Breast epithelium (tissue), 4 donors: Measurements from ENCODE around the gene B4GALNT4. TPM values are rescaled to one million over a fixed set of nuclear protein-coding genes. Genes with fewer than 3 reads are reported as not detected.

Experiments
- DNase-seq, 2 donors: peaks; one replicate each; pipeline ENCODE4 v3.0.0-alpha.2; 2019; ENCODE audit warnings: low spot score in 2 of 2
- H3K27ac ChIP-seq, 2 donors: fragments of 200-600 bp; sonication (generic) in 1 of 2; one replicate each; pipeline ENCODE4 v1.5.1; 2016 to 2019; ENCODE audit warnings: mild to moderate bottlenecking in 1 of 2
- H3K27me3 ChIP-seq, 2 donors: fragments of 200-600 bp; sonication (generic) in 1 of 2; one replicate each; pipeline versions ENCODE4 v1.5.1 to v1.6.0; 2017 to 2019; ENCODE audit warnings: control low read depth in 1 of 2, mild to moderate bottlenecking in 1 of 2
- H3K36me3 ChIP-seq: fragments of 200-600 bp; one replicate; pipeline ENCODE4 v1.5.1; 2019
- H3K4me1 ChIP-seq, 2 donors: fragments of 200-600 bp; sonication (generic); one replicate each; pipeline ENCODE4 v1.5.1; 2016 to 2019; ENCODE audit warnings: control low read depth in 1 of 2
- H3K4me3 ChIP-seq, 3 donors: fragments of 200-600 bp; sonication (generic); 1 replicate in 2 of 3; 2 replicates in 1 of 3; pipeline ENCODE4 v1.5.1; 2016 to 2019; ENCODE audit warnings: mild to moderate bottlenecking in 3 of 3, moderate library complexity in 2 of 3
- H3K9me3 ChIP-seq, 2 donors: fragments of 200-600 bp; sonication (generic) in 1 of 2; one replicate each; pipeline ENCODE4 v1.5.1; 2016 to 2019; ENCODE audit warnings: control low read depth in 1 of 2
- POLR2A ChIP-seq: fragments of 450-650 bp; IDR thresholded peaks from one replicate; pipeline ENCODE4 v1.6.1; 2016; ENCODE audit warnings: antibody characterized with exemption, mild to moderate bottlenecking, moderate library complexity
- POLR2AphosphoS5 ChIP-seq, 3 donors: sonication (generic); formaldehyde crosslinking; IDR thresholded peaks; one replicate each; pipeline ENCODE4 v1.6.1; 2017; ENCODE audit warnings: antibody characterized with exemption in 3 of 3
- intact Hi-C: fragments of 100-400 bp; cut with DNase I; formaldehyde crosslinking; loops from one replicate; pipeline ENCODE4 v1.15.1; 2023; ENCODE audit warnings: low total_unique reads
- total RNA-seq, 3 donors: library from RNA; depleted of rRNA; stranded (reverse); fragments of >200 nt; gene quantifications; one replicate each; pipeline ENCODE4 v1.1.0, GENCODE V29; 2016
- TF ChIP-seq, protein P1 (sequence below), 3 donors: fragments of 450-650 bp; IDR thresholded peaks; one replicate each; pipeline ENCODE4 v1.5.1; 2016 to 2017; ENCODE audit warnings: antibody characterized with exemption in 3 of 3, mild to moderate bottlenecking in 3 of 3, moderate library complexity in 3 of 3

B4GALNT4 gene
- total RNA-seq, 3 donors from 2014 or later, result 0.48 to 11.3 (median 8.2) TPM

DNA sequence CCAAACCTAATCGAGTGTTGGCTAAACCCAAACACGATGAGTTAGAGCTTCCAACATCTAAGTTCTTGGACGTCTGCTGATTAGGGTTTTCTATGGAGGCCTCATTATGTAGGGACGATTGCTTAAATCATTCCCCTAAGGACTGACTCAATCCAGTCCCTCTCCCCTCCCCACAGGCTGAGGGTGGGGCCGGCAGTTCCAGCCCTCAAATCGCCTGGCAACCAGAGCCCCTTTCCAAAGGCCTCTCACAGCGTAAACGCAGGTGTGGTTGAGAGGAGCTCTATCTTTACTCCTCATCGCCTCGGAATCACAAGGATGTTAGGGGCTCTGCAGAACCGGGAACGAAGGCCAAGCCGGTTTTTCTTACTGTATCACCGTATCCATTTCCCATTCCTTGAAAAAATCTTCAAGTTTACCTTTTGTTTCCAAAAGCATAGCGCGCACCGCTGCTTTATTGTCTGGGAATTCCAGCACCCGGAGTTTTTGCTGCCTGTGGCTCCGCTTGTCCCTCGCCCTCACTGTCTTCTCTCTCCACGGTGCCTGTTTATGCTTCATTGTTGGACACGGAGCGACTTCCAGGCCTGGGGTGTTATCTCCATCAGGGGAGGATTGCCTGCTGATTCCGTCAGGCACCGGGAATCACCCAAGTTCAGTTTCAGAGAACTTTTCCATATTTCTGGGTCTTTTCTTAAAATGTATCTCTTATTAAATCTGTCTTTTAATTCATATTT is 34.9 kb upstream of the B4GALNT4 start:
- no peaks in the 10 kb centered on the region for H3K36me3 ChIP-seq
- H3K4me1 ChIP-seq, result no peaks in the 10 kb centered on the region
- no peaks in the 10 kb centered on the region for H3K27me3 ChIP-seq
- intact Hi-C loops, result no loop called here
- TF ChIP-seq POLR2A (no peak), POLR2AphosphoS5 (IDR thresholded peaks at IDR 0.05) (no peak)
- TF ChIP-seq, protein P1, sequence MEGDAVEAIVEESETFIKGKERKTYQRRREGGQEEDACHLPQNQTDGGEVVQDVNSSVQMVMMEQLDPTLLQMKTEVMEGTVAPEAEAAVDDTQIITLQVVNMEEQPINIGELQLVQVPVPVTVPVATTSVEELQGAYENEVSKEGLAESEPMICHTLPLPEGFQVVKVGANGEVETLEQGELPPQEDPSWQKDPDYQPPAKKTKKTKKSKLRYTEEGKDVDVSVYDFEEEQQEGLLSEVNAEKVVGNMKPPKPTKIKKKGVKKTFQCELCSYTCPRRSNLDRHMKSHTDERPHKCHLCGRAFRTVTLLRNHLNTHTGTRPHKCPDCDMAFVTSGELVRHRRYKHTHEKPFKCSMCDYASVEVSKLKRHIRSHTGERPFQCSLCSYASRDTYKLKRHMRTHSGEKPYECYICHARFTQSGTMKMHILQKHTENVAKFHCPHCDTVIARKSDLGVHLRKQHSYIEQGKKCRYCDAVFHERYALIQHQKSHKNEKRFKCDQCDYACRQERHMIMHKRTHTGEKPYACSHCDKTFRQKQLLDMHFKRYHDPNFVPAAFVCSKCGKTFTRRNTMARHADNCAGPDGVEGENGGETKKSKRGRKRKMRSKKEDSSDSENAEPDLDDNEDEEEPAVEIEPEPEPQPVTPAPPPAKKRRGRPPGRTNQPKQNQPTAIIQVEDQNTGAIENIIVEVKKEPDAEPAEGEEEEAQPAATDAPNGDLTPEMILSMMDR (IDR thresholded peaks at IDR 0.05), result no peak
- peak in 1 of 2 donors; percentile 24 for DNase-seq
- H3K9me3 ChIP-seq, result no peaks in the 10 kb centered on the region
- H3K4me3 ChIP-seq, result no peak overlapping the region
- peak overlapping the region in 1 of 2 donors; percentile 68 for H3K27ac ChIP-seq

DNA sequence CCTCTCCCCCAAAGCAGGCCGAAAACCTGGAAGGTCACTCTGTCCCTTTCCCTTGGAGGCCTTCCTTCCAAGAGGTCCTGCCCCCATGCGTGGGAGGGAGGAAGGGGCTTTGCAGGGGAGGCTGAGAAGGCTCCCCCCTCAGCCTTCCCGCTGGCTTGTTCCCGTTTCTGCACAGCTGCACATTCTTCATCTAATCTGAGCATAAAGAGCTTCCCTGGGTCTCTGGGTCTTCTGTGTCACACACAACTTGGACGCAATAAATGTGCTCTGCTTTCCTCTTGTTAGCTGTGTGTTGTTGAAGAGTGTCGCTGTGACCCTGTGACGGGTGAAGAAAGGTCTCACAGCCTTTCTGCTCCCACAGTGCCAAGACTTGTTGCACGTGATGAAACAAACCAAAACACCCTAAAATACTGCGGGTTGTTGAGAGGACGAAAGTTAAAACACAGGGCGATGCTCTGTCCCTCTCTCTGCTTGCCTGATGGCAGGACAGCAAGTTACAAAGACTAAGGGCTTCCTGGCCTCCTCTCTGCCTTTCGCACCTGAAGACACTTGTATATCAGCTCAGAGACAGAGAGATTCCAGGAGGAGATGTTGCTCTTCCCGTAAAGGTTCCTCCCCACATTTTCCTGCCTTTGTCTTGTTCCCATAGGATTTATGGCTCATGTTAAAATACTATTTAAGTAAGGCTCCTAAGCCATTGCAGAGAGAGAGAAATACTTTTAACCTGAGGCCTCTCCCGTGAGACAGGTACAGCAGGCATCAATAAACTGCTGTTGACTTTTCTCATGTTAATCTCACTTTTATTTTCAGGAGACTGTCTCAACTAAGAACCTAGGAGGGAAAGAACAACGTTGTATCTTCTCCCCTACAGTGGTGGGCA is 33.3 kb upstream of the B4GALNT4 start:
- H3K9me3 ChIP-seq, result no peaks in the 10 kb centered on the region
- no peaks in the 10 kb centered on the region for H3K4me1 ChIP-seq
- H3K27me3 ChIP-seq, result no peaks in the 10 kb centered on the region
- no peaks in the 10 kb centered on the region for H3K36me3 ChIP-seq
- peak overlapping the region; percentile 76 to 79 for H3K27ac ChIP-seq
- peak in 2 of 3 donors; percentile 16 to 22 for TF ChIP-seq POLR2AphosphoS5 (IDR thresholded peaks at IDR 0.05)
- TF ChIP-seq, protein P1 (IDR thresholded peaks at IDR 0.05), result no peak
- DNase-seq, result peak in 1 of 2 donors; percentile 17
- peak overlapping the region in 1 of 3 donors; percentile 19 for H3K4me3 ChIP-seq
- intact Hi-C loops, result loop anchor here (2.0 kb wide), 1 partner anchor 79 kb away; the partner anchor contains the start of gene SIGIRR

DNA sequence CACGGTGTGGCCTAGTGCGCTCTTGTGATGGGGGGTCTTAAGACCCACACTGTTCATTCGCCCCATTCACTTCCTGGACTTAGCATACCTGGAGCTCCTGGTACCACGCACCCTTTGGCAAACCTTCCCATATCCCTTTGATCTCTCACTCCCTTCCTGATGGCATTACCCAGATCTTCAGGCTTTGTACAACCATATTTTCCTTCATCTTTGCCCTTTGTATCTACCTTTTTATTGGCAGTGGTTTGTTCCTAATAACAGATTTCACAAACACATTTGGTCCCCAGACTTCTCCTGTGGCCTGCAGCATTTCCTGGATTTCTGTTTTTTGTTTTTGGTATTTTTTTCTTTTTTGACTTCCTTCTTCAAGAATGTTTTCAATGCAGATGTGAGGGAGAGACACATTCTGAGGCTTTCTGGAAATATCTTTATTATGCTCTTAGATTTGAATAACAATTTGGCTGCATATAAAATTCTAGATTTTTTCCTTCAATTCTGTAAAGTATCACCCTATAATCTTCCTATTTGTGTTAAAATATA is 32.6 kb upstream of the B4GALNT4 start:
- DNase-seq, result peak in 1 of 2 donors; percentile 1
- H3K36me3 ChIP-seq, result no peaks in the 10 kb centered on the region
- H3K4me1 ChIP-seq, result no peaks in the 10 kb centered on the region
- intact Hi-C loops, result loop anchor here (2.0 kb wide), 1 partner anchor 78 kb away; the partner anchor contains the start of gene SIGIRR
- H3K27ac ChIP-seq, result peak overlapping the region; percentile 76 to 79
- TF ChIP-seq POLR2AphosphoS5 (IDR thresholded peaks at IDR 0.05) (no peak), POLR2A (no peak)
- TF ChIP-seq, protein P1 (IDR thresholded peaks at IDR 0.05), result no peak
- no peaks in the 10 kb centered on the region for H3K27me3 ChIP-seq
- no peaks in the 10 kb centered on the region for H3K9me3 ChIP-seq
- no peak overlapping the region for H3K4me3 ChIP-seq

DNA sequence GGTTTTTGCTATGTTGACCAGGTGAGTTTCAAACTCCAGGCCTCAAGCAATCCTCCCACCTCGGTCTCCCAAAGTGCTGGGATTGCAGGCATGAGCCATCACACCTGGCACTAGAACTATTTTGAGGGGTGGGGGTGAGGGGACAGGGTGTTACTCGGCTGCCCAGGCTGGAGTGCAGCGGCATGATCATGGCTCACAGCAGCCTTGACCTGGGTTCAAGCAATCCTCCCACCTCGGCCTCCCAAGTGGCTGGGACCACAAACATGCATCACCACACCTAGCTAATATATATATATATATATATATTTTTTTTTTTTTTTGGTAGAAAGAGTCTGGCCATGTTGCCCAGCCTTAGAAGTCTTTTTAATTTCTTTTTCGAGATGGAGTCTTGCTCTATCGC is 31.6 kb upstream of the B4GALNT4 start:
- no peak overlapping the region for H3K4me3 ChIP-seq
- DNase-seq, result peak in 1 of 2 donors; percentile 27
- H3K36me3 ChIP-seq, result no peaks in the 10 kb centered on the region
- peak overlapping the region in 1 of 2 donors; percentile 48 for H3K27ac ChIP-seq
- no peaks in the 10 kb centered on the region for H3K4me1 ChIP-seq
- no peaks in the 10 kb centered on the region for H3K9me3 ChIP-seq
- H3K27me3 ChIP-seq, result no peaks in the 10 kb centered on the region
- intact Hi-C loops, result loop anchor here (2.0 kb wide), 1 partner anchor 77 kb away; the partner anchor contains the start of gene SIGIRR
- TF ChIP-seq POLR2AphosphoS5 (IDR thresholded peaks at IDR 0.05), result no peak
- TF ChIP-seq POLR2A, result no peak
- TF ChIP-seq, protein P1 (IDR thresholded peaks at IDR 0.05), result no peak
